ENCODE measurements around the gene KIR3DL2. TPM values are rescaled to one million over a fixed set of nuclear protein-coding genes. Genes with fewer than 3 reads are reported as not detected.
"Not testable (repeated sequence)": the region's sequence is repeated elsewhere in the genome, so short reads cannot be mapped to it uniquely, and the experiment has no call there.

KIR3DL2 gene
- total RNA-seq (not detected), polyA plus RNA-seq (under 1 TPM in 1 of 3 donors, not detected in 2; 0.22 TPM)

DNA sequence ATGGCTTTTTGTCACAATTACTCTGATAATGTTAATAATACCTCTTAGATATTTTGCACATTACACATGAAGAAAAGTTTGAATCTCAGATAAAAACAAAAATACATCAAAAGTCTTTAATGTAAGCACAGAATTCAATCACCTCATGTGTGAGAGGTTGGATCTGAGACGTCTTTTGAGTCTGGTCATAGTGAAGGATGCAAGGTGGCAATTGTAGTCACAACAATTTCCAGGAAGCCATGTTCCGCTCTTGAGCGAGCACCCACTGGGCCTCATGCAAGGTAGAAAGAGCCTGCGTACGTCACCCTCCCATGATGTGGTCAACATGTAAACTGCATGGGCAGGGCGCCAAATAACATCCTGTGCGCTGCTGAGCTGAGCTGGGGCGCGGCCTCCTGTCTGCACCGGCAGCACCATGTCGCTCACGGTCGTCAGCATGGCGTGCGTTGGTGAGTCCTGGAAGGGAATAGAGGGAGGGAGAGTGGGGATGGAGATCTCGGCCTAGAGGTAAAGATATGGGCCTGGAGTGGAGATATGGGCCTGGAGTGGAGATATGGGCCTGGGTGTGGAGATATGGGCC lies at the start of gene KIR3DL2:
TSS of gene KIR3DL2 (plus strand) at position 383 of the 580 bp plus-strand sequence. CDS start at position 416, 33 bp downstream.
- H3K4me3 ChIP-seq; H3K9me3 ChIP-seq; H3K36me3 ChIP-seq; H3K27me3 ChIP-seq; H3K4me1 ChIP-seq; DNase-seq; H3K27ac ChIP-seq; intact Hi-C loops (cut with DNase I): not testable (repeated sequence)
- WGBS, 2 donors: 84 to 85% methylated on average over 16 of the region's 16 CpGs

GRCh38 chr19:54803410-54803809 lies 46.8 kb upstream of the KIR3DL2 start, which contains the start of gene KIR2DL4:
Gene KIR2DL4 (plus strand): TSS chr19:54803610. CDS start chr19:54803652, 42 bp downstream.
- peaks cover 0 to 3% (median under 1%) of the 10 kb centered on the region in 4 donors for H3K9me3 ChIP-seq
- TF ChIP-seq POLR2AphosphoS5 (IDR thresholded peaks at IDR 0.05) (no peak), POLR2A (IDR thresholded peaks at IDR 0.05) (no peak), EP300 (IDR thresholded peaks at IDR 0.05) (no peak), CTCF (IDR thresholded peaks at IDR 0.05) (no peak)
- peaks cover 0 to 7% (median 0%) of the 10 kb centered on the region in 3 donors for H3K27me3 ChIP-seq
- no peaks in the 10 kb centered on the region for H3K4me1 ChIP-seq
- no peaks in the 10 kb centered on the region for H3K36me3 ChIP-seq
- H3K4me3 ChIP-seq: no peak within 1 kb of the TSS
- intact Hi-C loops (cut with DNase I): no loop called here
- no peak within 1 kb of the TSS for H3K27ac ChIP-seq
- no peak for DNase-seq
- 86 to 89% methylated on average over 10 of the region's 10 CpGs for WGBS, 2 donors

- TF ChIP-seq POLR2A (IDR thresholded peaks at IDR 0.05) (no peak), POLR2AphosphoS5 (IDR thresholded peaks at IDR 0.05) (no peak), EP300 (IDR thresholded peaks at IDR 0.05) (no peak), CTCF (IDR thresholded peaks at IDR 0.05) (no peak)
- Histone ChIP-seq H3K36me3 (no peaks in the 10 kb centered on the region), H3K4me1 (no peaks in the 10 kb centered on the region), H3K9me3 (peaks cover 0 to 3% (median under 1%) of the 10 kb centered on the region in 4 donors), H3K27ac (no peak overlapping the region), H3K4me3 (no peak overlapping the region), H3K27me3 (peaks cover 0 to 7% (median 0%) of the 10 kb centered on the region in 3 donors)
- no peak for DNase-seq
- intact Hi-C loops (cut with DNase I): no loop called here
- 64 to 70% methylated on average over 5 of the region's 5 CpGs for WGBS, 2 donors
Observed at GRCh38 chr19:54804101-54804500, 46.1 kb upstream of the KIR3DL2 start.

DNA sequence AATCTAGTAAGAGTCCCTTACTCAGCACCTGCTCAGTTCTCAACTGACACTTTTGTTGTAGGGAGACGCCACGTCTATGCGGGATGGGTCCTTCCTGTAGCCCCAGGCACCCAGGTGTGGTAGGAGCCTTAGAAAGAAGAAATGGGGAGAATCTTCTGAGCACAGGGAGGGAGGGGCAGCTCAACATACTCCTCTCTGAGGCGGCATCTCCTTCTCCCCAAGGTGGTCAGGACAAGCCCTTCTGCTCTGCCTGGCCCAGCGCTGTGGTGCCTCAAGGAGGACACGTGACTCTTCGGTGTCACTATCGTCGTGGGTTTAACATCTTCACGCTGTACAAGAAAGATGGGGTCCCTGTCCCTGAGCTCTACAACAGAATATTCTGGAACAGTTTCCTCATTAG lies 45.7 kb upstream of the KIR3DL2 start:
- Histone ChIP-seq H3K27ac (no peak overlapping the region), H3K9me3 (peaks cover 0 to 2% (median 0%) of the 10 kb centered on the region in 4 donors), H3K36me3 (no peaks in the 10 kb centered on the region), H3K4me1 (no peaks in the 10 kb centered on the region), H3K4me3 (no peak overlapping the region), H3K27me3 (peaks cover 0 to 7% (median 0%) of the 10 kb centered on the region in 3 donors)
- intact Hi-C loops (cut with DNase I): no loop called here
- DNase-seq: no peak
- 91 to 94% methylated on average over 10 of the region's 10 CpGs for WGBS, 2 donors
- TF ChIP-seq POLR2A (IDR thresholded peaks at IDR 0.05) (no peak), POLR2AphosphoS5 (IDR thresholded peaks at IDR 0.05) (no peak), CTCF (IDR thresholded peaks at IDR 0.05) (no peak), EP300 (IDR thresholded peaks at IDR 0.05) (no peak)

GRCh38 chr19:54805665-54806515 lies 44.4 kb upstream of the KIR3DL2 start:
- Histone ChIP-seq H3K9me3 (no peaks in the 10 kb centered on the region), H3K36me3 (no peaks in the 10 kb centered on the region), H3K27me3 (peaks cover 0 to 7% (median 0%) of the 10 kb centered on the region in 3 donors), H3K4me1 (no peaks in the 10 kb centered on the region), H3K4me3 (no peak overlapping the region), H3K27ac (no peak overlapping the region)
- WGBS, 2 donors: 86 to 88% methylated on average over 14 of the region's 14 CpGs
- DNase-seq: no peak
- TF ChIP-seq POLR2A (IDR thresholded peaks at IDR 0.05) (no peak), CTCF (IDR thresholded peaks at IDR 0.05) (no peak), POLR2AphosphoS5 (IDR thresholded peaks at IDR 0.05) (no peak)
- intact Hi-C loops (cut with DNase I): no loop called here

Data from sigmoid colon (tissue), 7 donors.